HuH-7 (cell line): ENCODE data around the gene TMEM260.
"Not testable (repeated sequence)": the region's sequence is repeated elsewhere in the genome, so short reads cannot be mapped to it uniquely, and the experiment has no call there.

ENCODE experiments used
- DNase-seq: peaks from one replicate; pipeline ENCODE4 v3.0.0; 2011; ENCODE audit warnings: low spot score

Gene TMEM260

DNA sequence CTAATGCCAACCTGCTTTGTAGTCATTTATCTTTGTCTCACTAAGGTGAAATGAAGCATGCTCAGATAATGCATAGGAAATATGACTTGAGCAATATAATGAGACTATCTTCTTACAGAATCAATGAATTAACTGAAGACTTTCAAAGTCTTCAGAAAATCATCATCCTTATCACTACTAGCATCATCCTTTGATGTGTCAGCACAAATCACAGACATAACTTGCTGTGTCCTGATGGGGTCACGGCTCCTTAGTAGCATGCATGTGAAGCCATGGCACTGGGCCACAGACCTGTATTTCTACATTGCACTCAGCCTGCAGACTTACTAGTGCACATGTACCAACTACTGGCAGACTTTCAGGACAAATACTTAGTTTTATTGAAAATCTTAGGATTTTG, 18.9 kb downstream of the TMEM260 start:
- DNase-seq = no peak

- no peak for DNase-seq
Measured at GRCh38 chr14:56603648-56604047, 24.1 kb downstream of the TMEM260 start.

DNA sequence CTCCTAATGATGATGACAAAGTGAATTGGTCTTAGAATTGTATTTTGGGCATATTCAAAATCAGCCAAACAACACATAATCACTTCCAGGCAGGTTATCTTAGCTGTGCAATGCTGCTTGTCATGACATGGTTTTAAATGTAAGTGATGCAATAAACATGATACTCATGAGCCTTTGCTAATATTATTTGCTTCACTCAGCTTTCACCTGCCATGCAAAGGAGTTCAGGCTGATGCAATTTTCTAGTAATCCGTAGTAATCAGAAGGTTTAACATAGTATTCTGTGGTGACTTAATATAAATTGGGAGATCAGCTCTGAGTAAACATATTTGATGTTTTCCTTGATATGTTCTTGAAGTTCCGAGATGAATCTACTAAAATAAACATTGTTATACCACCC, 29.1 kb downstream of the TMEM260 start:
- DNase-seq = no peak

GRCh38 chr14:56611663-56612062, 32.1 kb downstream of the TMEM260 start:
- DNase-seq = not testable (repeated sequence)

- DNase-seq = no peak
Measured at GRCh38 chr14:56617084-56617483, 37.5 kb downstream of the TMEM260 start.

- no peak for DNase-seq
Measured at GRCh38 chr14:56630707-56631106, 51.1 kb downstream of the TMEM260 start.

DNA sequence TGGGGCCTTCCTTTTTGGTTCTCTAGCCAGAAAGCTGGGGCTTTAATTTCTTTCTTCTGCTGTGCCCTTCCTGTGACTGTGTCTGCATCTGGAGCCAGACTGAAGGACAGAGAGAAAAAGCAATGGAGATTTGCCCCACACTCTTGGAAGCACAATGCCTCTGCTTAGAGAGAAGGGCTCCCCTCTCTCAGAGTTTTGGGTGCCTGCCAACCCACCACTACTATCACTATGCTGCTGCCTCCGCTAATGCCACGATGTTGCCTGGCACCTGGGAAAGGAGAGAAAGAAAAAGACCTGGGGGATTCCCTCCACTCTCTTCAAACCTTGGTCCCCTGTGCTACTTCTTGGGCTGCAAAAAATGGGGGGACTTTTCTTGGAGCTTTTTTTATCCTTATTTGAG, 52.6 kb downstream of the TMEM260 start:
- no peak for DNase-seq

GRCh38 chr14:56633544-56633943, 53.9 kb downstream of the TMEM260 start:
- DNase-seq = no peak

DNA sequence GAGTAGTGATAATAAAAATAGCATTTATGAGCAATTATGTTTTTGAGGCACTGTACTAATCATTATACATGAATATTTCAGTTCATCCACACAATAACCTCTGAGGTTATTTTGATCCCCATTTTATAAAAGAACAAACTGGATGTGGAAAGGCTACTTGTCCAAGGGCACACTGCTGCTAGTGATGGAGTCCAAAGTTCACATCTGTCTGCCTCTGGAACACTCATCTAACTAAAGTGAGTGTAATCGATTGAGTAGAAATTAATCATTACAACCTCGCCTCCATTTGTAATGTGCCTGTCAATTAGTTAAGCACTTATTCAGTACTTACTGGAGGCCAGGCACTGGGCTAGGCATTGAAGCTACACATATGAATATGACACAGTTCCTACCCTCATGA, 55.4 kb downstream of the TMEM260 start:
- DNase-seq = no peak

DNA sequence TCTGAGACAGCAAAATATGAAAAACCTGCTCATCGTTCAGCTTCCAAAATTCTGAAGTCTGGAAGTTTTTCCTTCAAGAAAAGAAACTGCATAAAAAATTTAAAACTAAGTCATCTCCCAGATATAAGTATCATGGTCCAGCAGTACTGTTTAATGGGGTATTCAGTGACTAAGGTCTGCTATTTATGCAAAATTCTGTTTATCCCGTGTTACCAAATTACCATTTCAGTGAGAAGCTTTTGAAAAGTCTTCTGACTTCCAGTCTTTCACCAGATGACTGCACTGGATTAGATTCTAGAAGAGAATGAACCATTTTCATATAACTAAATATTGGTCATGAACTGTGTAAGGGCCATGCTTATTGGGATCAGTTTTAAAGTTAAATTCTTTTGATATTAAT, 67.9 kb downstream of the TMEM260 start:
- no peak for DNase-seq

- DNase-seq = no peak
Measured at GRCh38 chr14:56648508-56649301, 69.1 kb downstream of the TMEM260 start.

DNA sequence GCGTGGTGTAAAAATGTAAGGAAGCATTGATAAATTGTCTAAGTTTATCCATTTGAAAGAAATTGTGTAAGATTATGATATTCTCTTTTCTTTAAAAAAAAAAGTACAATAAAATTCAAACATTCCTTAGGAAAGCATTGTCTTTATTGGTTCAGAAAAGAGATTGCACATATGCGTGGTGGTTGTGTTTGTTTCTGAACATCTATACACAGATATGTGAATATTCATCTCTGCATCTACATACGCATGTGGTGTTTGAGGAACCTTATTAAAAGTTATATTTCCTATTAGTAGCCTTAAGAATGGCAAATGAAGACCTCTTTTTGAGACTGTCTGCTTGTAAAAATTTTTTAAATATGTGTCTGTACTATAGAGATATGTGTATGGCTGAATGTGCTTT, 69.8 kb downstream of the TMEM260 start:
- DNase-seq = no peak

DNA sequence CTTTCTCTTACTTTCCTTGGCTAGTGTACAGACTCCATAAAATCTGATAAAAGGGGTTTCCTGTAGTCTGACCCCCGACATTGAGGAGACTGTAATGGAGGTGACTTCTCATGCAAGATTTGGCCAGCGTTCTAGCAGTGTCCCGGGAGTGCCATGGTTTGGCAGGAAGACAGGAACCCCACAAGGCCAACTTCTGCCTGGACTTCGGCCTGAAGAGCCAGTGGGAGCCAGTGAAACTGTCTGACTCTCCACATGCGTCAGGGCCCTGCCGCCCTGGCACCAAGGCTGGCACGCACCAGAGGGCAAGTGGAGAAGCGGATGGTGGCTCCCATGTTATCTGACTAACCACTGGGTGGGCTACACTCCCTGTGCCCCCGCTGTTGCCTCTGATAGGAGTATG, 70.5 kb downstream of the TMEM260 start:
- DNase-seq = no peak

- DNase-seq = no peak
Measured at GRCh38 chr14:56650979-56651378, 71.4 kb downstream of the TMEM260 start.

DNA sequence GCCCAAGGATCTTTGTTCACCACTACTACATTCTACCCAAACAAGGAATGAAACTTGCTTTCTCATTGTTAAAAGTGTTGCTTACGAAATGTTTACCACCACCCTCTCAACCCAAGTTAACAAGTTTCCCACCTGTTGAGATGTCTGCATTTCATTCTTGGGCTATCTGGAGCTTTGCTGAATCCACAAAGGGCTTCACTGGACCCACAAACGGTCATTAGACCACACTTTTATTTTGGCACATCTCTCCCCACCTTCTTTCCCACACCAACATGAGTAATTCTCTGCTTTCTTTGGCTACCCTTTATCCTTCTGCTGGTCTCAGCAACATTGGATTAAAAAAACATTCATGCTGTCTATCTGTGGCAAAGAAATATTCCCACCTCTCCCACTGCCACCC, 78.0 kb downstream of the TMEM260 start:
- DNase-seq = no peak

DNA sequence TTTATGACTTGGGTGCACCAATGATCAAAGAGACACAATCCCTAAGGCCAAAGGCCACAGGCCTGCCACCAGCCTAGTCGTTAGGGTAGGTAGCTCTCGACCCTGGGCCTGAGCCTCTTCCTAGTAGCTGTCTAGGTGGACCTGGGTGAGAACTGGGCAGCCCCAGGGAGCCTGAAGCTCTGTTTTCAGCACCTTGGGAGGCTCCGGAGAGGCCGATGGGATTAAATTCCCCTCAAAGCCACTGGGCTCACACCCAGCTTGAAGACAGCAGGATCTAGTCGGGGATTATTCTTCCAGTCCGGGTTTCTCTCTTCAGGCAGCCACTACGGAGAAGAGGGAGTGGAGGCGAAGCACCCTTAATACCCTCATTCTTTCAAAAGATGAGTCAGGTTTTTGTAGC, 79.8 kb downstream of the TMEM260 start:
- DNase-seq = peak; percentile 19

GRCh38 chr14:56659964-56660551, 80.5 kb downstream of the TMEM260 start:
- DNase-seq = peak; percentile 73

GRCh38 chr14:56660677-56661389, 81.2 kb downstream of the TMEM260 start:
- no peak for DNase-seq

DNA sequence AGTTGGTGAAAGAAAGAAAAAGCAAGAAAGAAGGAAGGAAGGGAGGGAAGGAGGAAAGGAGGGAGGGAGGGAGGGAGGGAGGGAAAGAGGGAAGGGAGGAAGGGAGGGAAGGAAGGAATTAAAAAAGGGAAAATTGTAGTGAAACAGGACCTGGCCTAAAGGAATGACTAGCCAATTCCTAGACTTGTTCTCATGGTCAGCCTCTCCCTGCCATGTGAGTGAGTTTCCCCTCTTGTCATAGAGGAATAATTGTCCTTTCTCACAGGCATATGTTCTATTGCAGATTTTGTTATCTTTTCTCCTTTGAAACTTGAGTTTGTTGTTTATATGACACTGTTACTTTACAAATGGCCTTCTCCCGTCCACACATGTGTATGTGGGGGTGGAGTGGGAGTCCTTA, 81.9 kb downstream of the TMEM260 start:
- DNase-seq = no peak

- no peak for DNase-seq
Measured at GRCh38 chr14:56664811-56665421, 85.3 kb downstream of the TMEM260 start.

- DNase-seq = no peak
Measured at GRCh38 chr14:56666294-56666693, 86.7 kb downstream of the TMEM260 start.

DNA sequence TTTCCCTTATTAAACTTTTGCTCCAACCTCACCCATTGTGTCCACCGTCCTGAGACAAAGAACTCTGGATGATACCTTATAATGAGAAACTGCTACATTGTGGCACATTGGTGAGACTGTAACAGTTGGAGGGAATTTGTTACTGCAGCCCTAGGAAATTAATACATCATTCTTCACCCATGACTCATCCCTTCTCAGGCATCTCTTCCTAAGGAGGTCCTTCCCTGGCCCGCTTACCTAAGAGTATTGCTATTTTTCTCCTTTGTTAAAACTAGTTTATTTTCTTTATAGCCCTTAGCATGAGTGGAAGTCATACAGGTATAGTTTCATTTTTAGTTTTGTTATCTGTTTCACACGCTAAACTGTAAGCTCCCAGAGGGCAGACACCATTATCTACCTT, 87.1 kb downstream of the TMEM260 start:
- DNase-seq = no peak

- DNase-seq = not testable (repeated sequence)
Measured at GRCh38 chr14:56667290-56667689, 87.7 kb downstream of the TMEM260 start.
